Ishikawa (cell line): ENCODE data around the gene MAPK8IP2.

Source experiments
- CEBPB ChIP-seq: IDR thresholded peaks from 2 replicates; pipeline ENCODE4 v1.6.1; 2012
- CREB1 ChIP-seq: IDR thresholded peaks from 2 replicates; pipeline ENCODE4 v1.6.1; 2012; ENCODE audit warnings: low read depth
- EGR1 ChIP-seq: IDR thresholded peaks from 2 replicates; pipeline ENCODE4 v1.6.1; 2012
- EP300 ChIP-seq: IDR thresholded peaks from 2 replicates; pipeline ENCODE4 v1.6.1; 2012; ENCODE audit warnings: borderline replicate concordance
- FOXM1 ChIP-seq: IDR thresholded peaks from 2 replicates; pipeline ENCODE4 v1.6.1; 2012; ENCODE audit warnings: low read depth, borderline replicate concordance
- NFIC ChIP-seq: IDR thresholded peaks from 2 replicates; pipeline ENCODE4 v1.6.1; 2012
- RAD21 ChIP-seq: IDR thresholded peaks from 2 replicates; pipeline ENCODE4 v1.6.1; 2012; ENCODE audit warnings: low read depth
- TAF1 ChIP-seq: IDR thresholded peaks from 2 replicates; pipeline ENCODE4 v1.6.1; 2012; ENCODE audit warnings: low read depth, mild to moderate bottlenecking
- TCF12 ChIP-seq: IDR thresholded peaks from 2 replicates; pipeline ENCODE4 v1.6.1; 2012; ENCODE audit warnings: low read depth
- TEAD4 ChIP-seq: IDR thresholded peaks from 2 replicates; pipeline ENCODE4 v1.6.1; 2012
- YY1 ChIP-seq: IDR thresholded peaks from 2 replicates; pipeline ENCODE4 v1.6.1; 2012; ENCODE audit warnings: low read depth
- ZBTB7A ChIP-seq: IDR thresholded peaks from 2 replicates; pipeline ENCODE4 v1.6.1; 2012; ENCODE audit warnings: low read depth
- TF ChIP-seq, protein P1 (sequence below): IDR thresholded peaks from 2 replicates; pipeline ENCODE4 v1.6.1; 2012
- TF ChIP-seq, protein P2 (sequence below): IDR thresholded peaks from 2 replicates; pipeline ENCODE4 v1.6.1; 2012; ENCODE audit warnings: low read depth, mild to moderate bottlenecking
- TF ChIP-seq, protein P3 (sequence below): IDR thresholded peaks from 2 replicates; pipeline ENCODE4 v1.6.1; 2012

MAPK8IP2 gene

DNA sequence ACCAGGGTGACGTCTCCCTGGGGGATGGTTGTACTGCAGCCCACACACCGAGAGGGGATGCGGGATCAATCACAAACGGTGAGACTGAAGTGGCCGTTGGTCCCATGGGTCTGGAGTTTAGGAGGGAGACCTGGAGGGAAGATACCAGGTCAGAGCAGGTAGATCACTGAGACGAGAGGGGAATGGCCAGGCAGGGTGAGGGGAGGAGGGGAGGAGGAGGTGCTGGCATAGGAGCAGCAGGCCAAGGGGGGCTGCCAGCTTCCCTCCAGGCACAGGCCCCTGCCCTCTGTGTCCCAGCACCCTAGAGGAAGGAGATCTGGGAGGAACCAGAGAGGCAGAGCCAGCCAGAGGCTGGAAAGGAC lies 7.0 kb downstream of the MAPK8IP2 start:
- no peak for TF ChIP-seq CREB1
- TF ChIP-seq TEAD4 = no peak
- TF ChIP-seq ZBTB7A = no peak
- TF ChIP-seq, protein P1, sequence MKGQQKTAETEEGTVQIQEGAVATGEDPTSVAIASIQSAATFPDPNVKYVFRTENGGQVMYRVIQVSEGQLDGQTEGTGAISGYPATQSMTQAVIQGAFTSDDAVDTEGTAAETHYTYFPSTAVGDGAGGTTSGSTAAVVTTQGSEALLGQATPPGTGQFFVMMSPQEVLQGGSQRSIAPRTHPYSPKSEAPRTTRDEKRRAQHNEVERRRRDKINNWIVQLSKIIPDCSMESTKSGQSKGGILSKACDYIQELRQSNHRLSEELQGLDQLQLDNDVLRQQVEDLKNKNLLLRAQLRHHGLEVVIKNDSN = no peak
- TF ChIP-seq NFIC = no peak
- TF ChIP-seq TCF12 = no peak
- TF ChIP-seq EP300 = no peak
- TF ChIP-seq FOXM1 = no peak

DNA sequence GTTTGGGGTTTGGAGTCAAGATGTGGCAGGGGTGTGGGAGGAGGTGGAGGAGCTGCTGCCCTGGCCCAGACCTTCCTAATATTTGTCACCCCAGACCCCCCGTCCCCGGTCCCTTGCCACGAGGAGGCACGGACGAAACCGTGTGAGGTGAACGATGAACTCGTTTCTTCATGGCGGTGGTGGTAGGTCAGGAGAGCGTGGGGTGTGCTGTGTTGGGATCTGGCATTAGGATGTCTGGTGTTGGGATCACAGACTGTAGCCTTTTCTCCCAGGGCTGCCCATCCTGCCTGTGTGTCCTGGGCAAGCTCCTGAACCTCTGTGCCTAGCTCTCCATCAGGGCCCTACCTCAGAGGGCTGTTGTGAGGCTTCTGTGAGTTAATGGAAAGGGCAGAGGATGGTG lies 8.4 kb downstream of the MAPK8IP2 start:
- TF ChIP-seq TAF1 (no peak), YY1 (no peak), TCF12 (no peak), EGR1 (no peak), CREB1 (no peak), EP300 (no peak), ZBTB7A (no peak), RAD21 (no peak), TEAD4 (no peak), NFIC (no peak), FOXM1 (no peak), CEBPB (no peak)
- TF ChIP-seq, protein P2, sequence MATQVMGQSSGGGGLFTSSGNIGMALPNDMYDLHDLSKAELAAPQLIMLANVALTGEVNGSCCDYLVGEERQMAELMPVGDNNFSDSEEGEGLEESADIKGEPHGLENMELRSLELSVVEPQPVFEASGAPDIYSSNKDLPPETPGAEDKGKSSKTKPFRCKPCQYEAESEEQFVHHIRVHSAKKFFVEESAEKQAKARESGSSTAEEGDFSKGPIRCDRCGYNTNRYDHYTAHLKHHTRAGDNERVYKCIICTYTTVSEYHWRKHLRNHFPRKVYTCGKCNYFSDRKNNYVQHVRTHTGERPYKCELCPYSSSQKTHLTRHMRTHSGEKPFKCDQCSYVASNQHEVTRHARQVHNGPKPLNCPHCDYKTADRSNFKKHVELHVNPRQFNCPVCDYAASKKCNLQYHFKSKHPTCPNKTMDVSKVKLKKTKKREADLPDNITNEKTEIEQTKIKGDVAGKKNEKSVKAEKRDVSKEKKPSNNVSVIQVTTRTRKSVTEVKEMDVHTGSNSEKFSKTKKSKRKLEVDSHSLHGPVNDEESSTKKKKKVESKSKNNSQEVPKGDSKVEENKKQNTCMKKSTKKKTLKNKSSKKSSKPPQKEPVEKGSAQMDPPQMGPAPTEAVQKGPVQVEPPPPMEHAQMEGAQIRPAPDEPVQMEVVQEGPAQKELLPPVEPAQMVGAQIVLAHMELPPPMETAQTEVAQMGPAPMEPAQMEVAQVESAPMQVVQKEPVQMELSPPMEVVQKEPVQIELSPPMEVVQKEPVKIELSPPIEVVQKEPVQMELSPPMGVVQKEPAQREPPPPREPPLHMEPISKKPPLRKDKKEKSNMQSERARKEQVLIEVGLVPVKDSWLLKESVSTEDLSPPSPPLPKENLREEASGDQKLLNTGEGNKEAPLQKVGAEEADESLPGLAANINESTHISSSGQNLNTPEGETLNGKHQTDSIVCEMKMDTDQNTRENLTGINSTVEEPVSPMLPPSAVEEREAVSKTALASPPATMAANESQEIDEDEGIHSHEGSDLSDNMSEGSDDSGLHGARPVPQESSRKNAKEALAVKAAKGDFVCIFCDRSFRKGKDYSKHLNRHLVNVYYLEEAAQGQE = no peak
- TF ChIP-seq, protein P1 = no peak
- TF ChIP-seq, protein P3, sequence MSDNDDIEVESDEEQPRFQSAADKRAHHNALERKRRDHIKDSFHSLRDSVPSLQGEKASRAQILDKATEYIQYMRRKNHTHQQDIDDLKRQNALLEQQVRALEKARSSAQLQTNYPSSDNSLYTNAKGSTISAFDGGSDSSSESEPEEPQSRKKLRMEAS = no peak

DNA sequence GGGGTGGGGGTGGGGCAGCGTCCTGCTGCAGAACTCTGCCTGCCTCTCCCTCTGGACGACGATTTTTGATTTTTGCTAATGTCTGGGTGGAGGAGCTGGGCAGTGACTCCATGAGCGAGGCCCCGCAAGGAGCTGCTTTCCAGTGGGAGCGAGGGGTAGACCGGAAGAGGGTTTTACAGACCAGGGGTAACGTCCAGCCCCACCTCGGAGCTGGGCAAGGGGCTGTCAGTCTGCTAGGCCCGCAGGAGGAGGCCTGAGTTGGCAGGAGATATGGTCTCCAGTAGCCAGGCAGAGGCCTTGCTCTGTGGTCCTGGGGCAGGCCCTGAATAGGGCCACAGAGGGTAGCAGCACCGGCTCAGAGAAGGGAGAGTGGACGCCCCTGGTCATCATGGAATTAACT lies 9.0 kb downstream of the MAPK8IP2 start:
- no peak for TF ChIP-seq ZBTB7A
- TF ChIP-seq EP300 = no peak
- TF ChIP-seq TCF12 = no peak
- no peak for TF ChIP-seq FOXM1
- no peak for TF ChIP-seq YY1
- TF ChIP-seq, protein P3 = no peak
- TF ChIP-seq, protein P1 = no peak
- no peak for TF ChIP-seq RAD21
- no peak for TF ChIP-seq TEAD4
- no peak for TF ChIP-seq EGR1
- no peak for TF ChIP-seq CREB1
- TF ChIP-seq TAF1 = no peak
- TF ChIP-seq NFIC = no peak
- TF ChIP-seq CEBPB = no peak
- TF ChIP-seq, protein P2 = no peak

DNA sequence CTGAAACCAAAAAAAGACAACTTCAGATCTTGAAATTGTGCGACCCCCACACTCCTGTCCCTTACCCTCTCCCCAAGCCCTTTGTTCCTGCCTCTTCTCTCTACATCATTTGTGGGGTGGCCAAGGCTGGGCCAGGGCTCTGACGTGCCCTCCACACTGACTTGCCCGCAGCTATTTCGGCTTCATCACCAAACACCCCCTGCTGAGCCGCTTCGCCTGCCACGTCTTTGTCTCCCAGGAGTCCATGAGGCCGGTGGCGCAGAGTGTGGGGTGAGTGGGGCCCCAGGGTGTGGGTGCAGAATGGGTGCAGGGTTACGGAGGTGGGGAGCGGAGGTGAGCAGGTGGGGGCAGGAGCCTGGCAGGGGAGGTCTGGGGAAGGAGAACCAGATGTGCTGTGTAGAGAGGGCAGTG lies 9.5 kb downstream of the MAPK8IP2 start:
- no peak for TF ChIP-seq YY1
- no peak for TF ChIP-seq TCF12
- no peak for TF ChIP-seq TEAD4
- no peak for TF ChIP-seq EGR1
- TF ChIP-seq, protein P2 = no peak
